Common myeloid progenitor, CD34-positive (primary cell): Measurements from ENCODE around the gene PTPRM.

ENCODE experiments used
- CTCF ChIA-PET: fragments of 350-600 bp; sonication (Branson Sonifier 250); formaldehyde crosslinking; loops from one replicate; lab custom pipeline; 2021; ENCODE audit warnings: antibody characterized with exemption; lab: Charles Lee
- POLR2A ChIA-PET: fragments of 350-600 bp; sonication (Branson Sonifier 250); formaldehyde crosslinking; loops from one replicate; lab custom pipeline; 2021; ENCODE audit warnings: antibody characterized with exemption; lab: Charles Lee
- DNase-seq, 3 donors: peaks; one replicate each; pipeline versions ENCODE4 v3.0.0 to v3.0.0-alpha.2; 2013
- H3K27ac ChIP-seq, 2 experiments: 1 replicate in 1 of 2; 2 replicates in 1 of 2; pipeline ENCODE4 v1.7.0; 2013; ENCODE audit warnings: inconsistent platforms in 2 of 2, low read length in 2 of 2, mild to moderate bottlenecking in 2 of 2, low read depth in 1 of 2, moderate library complexity in 1 of 2; ENCODE audit not compliant: severe bottlenecking in 2 of 2, insufficient read depth in 1 of 2, poor library complexity in 1 of 2
- H3K27me3 ChIP-seq, 5 experiments: replicated peaks in 2 of 5; 1 replicate in 3 of 5; 2 replicates in 2 of 5; pipeline versions ENCODE4 v1.6.1 to v1.7.0; 2013; ENCODE audit warnings: low read length in 4 of 5, mild to moderate bottlenecking in 2 of 5, moderate library complexity in 2 of 5, inconsistent platforms in 1 of 5; ENCODE audit not compliant: insufficient read depth in 5 of 5, control insufficient read depth in 4 of 5
- H3K36me3 ChIP-seq, 4 experiments: 1 replicate in 2 of 4; 2 replicates in 2 of 4; pipeline versions ENCODE4 v1.6.1 to v1.7.0; 2013; ENCODE audit warnings: low read length in 3 of 4, control low read depth in 1 of 4, mild to moderate bottlenecking in 1 of 4; ENCODE audit not compliant: control insufficient read depth in 4 of 4, insufficient read depth in 4 of 4
- H3K4me1 ChIP-seq, 4 experiments: 1 replicate in 3 of 4; 2 replicates in 1 of 4; pipeline versions ENCODE4 v1.6.1 to v1.7.1; 2013; ENCODE audit warnings: low read length in 3 of 4, mild to moderate bottlenecking in 3 of 4, control low read depth in 1 of 4, inconsistent platforms in 1 of 4, moderate library complexity in 1 of 4; ENCODE audit not compliant: control insufficient read depth in 4 of 4, insufficient read depth in 4 of 4; ENCODE audit errors: control extremely low read depth in 1 of 4
- H3K4me3 ChIP-seq, 7 experiments: 1 replicate in 4 of 7; 2 replicates in 3 of 7; pipeline versions ENCODE4 v1.5.1 to v1.7.0; 2013; ENCODE audit warnings: mild to moderate bottlenecking in 7 of 7, low read length in 6 of 7, moderate library complexity in 6 of 7, inconsistent platforms in 2 of 7, low read depth in 2 of 7, control low read depth in 1 of 7; ENCODE audit not compliant: insufficient read depth in 4 of 7, control insufficient read depth in 1 of 7; ENCODE audit errors: extremely low read depth in 1 of 7
- H3K9me3 ChIP-seq, 5 experiments: 1 replicate in 4 of 5; 2 replicates in 1 of 5; pipeline versions ENCODE4 v1.6.1 to v1.7.1; 2013; ENCODE audit warnings: low read length in 4 of 5, mild to moderate bottlenecking in 2 of 5, inconsistent platforms in 1 of 5, low read depth in 1 of 5, moderate library complexity in 1 of 5; ENCODE audit not compliant: control insufficient read depth in 4 of 5, insufficient read depth in 2 of 5; ENCODE audit errors: control extremely low read depth in 1 of 5
- WGBS: methylation state at CpG from one replicate; pipeline ENCODE4 v1.1.5; 2013; ENCODE audit not compliant: insufficient coverage; 5-methylcytosine and 5-hydroxymethylcytosine counted together

The PTPRM gene

DNA sequence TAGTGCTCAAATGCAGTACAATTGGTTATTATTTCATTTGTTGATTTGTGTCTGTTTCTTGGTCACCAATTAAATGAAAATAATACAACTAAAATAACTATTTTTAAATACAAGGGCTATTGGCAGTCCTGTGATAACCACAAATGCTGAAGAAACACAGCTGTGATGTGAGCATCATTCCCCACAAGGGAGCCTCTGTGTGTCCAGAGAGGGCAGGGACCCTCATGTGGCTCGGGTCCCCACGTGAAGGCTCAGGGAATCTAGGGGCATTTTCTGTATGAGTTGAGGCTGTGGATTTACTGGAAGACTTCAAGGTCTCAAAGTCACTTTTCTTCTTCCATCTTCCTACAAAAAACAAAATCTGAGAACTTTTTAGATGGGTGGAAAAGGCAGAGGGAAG is 726.1 kb downstream of the PTPRM start:
- no peak for DNase-seq
- Histone ChIP-seq H3K36me3 (no peaks in the 10 kb centered on the region), H3K4me1 (peaks cover 4 to 14% (median 9%) of the 10 kb centered on the region in 4 experiments), H3K27me3 (no peaks in the 10 kb centered on the region), H3K4me3 (no peak overlapping the region), H3K9me3 (no peaks in the 10 kb centered on the region), H3K27ac (no peak overlapping the region)
- CTCF ChIA-PET: no interaction called here
- no CpG with 5 or more reads among the region's 2 CpGs for WGBS
- POLR2A ChIA-PET: no interaction called here

DNA sequence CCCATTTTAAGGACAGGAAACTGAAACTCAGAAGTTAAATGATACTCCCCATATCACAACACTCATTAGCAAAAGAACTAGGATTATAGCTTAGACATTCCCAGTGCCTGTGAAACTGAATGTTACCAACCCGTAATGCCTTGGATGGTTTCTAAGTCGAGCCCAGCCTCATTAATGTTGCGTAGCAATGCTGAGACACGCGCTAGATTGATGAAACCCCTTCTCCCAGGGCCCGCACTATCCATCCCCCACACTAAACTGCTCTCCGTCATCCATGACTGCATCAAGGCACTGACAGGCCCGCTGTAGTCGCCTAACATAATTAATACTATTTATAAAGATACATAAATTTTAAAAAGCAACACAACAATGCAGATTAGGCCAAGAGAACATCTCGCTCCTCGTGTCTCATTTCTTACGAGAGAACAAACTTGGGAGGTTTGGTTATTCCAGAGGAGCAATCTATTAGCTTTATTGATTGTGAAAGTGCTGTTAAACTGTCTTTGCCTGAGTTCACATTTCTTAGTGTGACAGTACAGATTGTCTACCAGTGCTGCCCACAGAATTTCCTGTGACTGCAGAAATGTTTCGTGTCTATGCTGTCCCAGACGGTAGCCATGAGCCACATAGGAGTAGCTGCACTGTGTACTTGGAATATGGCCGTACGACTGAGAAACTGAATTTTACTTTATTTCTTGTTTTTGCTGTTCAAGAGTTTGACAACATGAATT is 729.9 kb downstream of the PTPRM start:
- no peaks in the 10 kb centered on the region for H3K9me3 ChIP-seq
- no peak overlapping the region for H3K4me3 ChIP-seq
- H3K27me3 ChIP-seq: no peaks in the 10 kb centered on the region
- 94% methylated on average over 10 of the region's 16 CpGs for WGBS
- H3K36me3 ChIP-seq: no peaks in the 10 kb centered on the region
- ChIA-PET POLR2A (no interaction called here), CTCF (no interaction called here)
- DNase-seq: no peak
- H3K27ac ChIP-seq: no peak overlapping the region
- no peaks in the 10 kb centered on the region for H3K4me1 ChIP-seq

DNA sequence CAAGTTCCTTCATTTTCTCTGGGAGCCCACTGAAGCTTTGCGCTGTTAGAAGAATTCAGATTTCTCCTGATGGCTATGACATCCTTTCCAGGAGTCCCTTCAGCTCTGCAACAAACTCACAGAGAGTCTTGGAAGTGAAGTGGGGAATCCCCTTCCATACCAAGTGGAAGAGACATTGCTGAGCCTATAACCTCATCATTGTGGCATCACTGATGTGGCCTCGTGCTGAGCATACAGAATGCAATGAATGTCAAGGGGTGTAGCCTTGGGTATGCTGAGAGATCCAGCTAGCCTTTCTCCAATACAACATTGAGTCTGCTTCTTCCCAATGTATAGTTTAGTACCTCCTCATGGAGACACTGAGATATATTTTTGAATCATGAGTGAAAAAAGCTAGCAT is 731.1 kb downstream of the PTPRM start:
- CTCF ChIA-PET: no interaction called here
- 100% methylated on average over 2 of the region's 2 CpGs for WGBS
- Histone ChIP-seq H3K9me3 (no peaks in the 10 kb centered on the region), H3K4me3 (no peak overlapping the region), H3K27ac (no peak overlapping the region), H3K4me1 (no peaks in the 10 kb centered on the region), H3K36me3 (no peaks in the 10 kb centered on the region), H3K27me3 (no peaks in the 10 kb centered on the region)
- DNase-seq: no peak
- POLR2A ChIA-PET: no interaction called here

DNA sequence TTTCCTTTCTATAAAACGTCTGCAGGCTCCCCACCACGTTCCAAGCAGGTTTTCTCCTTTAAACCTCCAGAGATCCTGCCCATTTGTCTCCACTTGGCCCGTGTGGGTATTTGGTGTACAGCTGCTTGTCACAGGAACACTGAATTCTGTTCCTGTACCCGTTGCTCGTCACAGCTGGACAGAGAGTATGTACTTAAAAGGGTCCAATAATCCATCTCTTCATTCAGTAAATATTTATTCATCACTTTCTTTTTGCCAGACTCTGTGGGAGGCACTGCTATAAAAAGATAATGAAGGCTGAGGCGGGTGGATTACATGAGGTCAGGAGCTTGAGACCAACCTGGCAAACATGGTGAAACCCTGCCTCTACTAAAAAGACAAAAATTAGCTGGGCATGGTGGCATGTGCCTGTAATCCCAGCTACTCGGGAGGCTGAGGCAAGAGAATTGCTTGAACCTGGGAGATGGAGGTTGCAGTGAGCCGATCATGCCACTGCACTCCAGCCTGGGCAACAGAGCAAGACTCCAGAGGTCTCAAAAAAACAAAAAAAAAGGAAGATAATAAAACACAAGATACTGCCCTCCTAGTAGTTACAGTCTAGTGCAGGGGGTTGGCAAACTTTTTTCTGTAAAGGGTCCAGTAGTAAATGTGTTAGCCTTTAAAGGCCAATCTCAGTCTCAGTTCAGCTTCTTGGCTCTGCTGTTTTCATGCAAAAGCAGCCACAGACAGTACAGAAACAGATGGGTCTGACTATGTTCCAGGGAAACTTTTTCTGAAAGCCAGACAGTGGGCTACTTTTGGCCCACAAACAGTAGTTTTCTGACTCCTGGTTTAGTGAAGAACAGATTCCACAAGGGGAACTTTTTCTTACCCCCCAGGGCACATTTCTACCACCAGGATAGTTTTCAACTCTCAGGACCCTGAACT is 732.2 kb downstream of the PTPRM start:
- WGBS: 96% methylated on average over 5 of the region's 8 CpGs
- no peak overlapping the region for H3K27ac ChIP-seq
- ChIA-PET CTCF (no interaction called here), POLR2A (no interaction called here)
- no peaks in the 10 kb centered on the region for H3K4me1 ChIP-seq
- no peaks in the 10 kb centered on the region for H3K36me3 ChIP-seq
- H3K4me3 ChIP-seq: no peak overlapping the region
- no peaks in the 10 kb centered on the region for H3K9me3 ChIP-seq
- DNase-seq: no peak
- H3K27me3 ChIP-seq: no peaks in the 10 kb centered on the region

DNA sequence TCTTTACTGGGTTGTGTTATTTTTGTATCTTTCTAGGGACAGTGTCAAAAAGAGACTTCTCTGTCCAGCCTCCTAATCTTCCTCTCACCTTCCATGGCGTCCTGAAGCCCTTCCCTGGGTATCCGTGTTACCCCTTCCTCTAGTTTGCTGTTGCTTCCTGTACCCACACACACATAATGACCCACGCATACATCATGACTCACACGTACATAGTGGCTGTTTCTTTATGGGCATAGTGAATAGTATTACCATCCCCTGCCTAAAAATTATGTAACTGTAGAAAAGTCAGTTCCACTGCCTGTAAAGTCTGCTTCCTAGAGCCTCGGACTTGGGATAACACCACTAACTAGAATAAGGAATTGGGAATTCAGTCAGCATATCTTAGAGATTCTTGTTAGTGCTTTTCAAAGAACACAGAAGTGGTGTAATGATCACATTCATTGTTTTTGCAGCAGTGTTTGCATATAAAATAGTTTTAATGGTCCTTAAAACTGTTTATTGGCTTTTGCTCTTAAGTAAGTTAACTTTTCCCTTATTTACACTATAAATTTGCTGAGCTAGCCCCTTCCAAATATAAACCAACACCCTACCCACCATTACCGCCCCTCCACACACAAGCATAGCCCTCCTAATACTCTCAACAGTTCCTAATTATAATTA is 733.8 kb downstream of the PTPRM start:
- H3K36me3 ChIP-seq: no peaks in the 10 kb centered on the region
- DNase-seq: no peak
- H3K27ac ChIP-seq: no peak overlapping the region
- no peaks in the 10 kb centered on the region for H3K9me3 ChIP-seq
- H3K4me3 ChIP-seq: no peak overlapping the region
- CTCF ChIA-PET: no interaction called here
- H3K4me1 ChIP-seq: no peaks in the 10 kb centered on the region
- 95% methylated on average over 4 of the region's 6 CpGs for WGBS
- no peaks in the 10 kb centered on the region for H3K27me3 ChIP-seq
- POLR2A ChIA-PET: no interaction called here

DNA sequence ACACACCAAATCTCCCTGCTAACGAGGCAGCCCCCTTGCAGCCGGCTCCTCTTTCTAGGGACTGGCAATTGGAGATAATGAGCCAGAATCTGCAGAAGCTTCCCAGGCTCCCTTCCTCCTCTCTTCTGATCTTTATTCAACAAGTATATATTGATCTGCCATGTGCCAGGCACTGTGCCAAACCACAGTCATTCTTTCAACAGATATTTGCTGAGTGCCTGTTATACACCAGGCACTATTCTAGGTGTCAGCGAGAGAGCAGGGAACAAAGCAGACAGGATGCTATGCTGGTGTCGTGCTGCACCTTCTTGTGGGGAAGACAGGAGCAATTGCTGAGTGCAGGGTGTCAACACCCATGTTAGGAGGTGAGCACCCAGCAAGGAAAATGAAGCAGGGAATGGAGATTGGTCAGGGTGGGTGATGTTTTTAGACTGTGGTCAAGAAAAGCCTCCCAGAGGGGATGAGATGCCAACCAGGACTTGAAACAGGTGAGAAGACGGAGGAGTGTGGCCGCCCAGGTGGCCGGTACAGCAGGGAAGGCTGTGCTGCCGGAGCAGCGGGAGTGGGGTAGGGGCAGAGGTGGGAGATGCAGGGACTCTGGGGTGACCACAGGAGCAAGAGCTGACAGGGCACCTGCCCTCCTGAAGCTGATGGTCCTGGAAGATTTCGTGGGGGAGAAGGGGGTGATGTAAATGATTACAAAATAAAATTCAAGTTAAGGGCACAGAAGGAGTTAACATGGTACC is 734.5 kb downstream of the PTPRM start:
- no peak overlapping the region for H3K27ac ChIP-seq
- ChIA-PET POLR2A (no interaction called here), CTCF (no interaction called here)
- no peaks in the 10 kb centered on the region for H3K36me3 ChIP-seq
- no peaks in the 10 kb centered on the region for H3K4me1 ChIP-seq
- WGBS: 91% methylated on average over 9 of the region's 10 CpGs
- no peak overlapping the region for H3K4me3 ChIP-seq
- no peaks in the 10 kb centered on the region for H3K27me3 ChIP-seq
- no peaks in the 10 kb centered on the region for H3K9me3 ChIP-seq
- DNase-seq: no peak
